ENCODE measurements around the gene SORT1. TPM values are rescaled to one million over a fixed set of nuclear protein-coding genes. Genes with fewer than 3 reads are reported as not detected.
"Not testable (repeated sequence)": the region's sequence is repeated elsewhere in the genome, so short reads cannot be mapped to it uniquely, and the experiment has no call there.

SORT1 gene
- total RNA-seq, 1 experiment from 2014 or later: 9.2 TPM

GRCh38 chr1:109396513-109396839, 1.2 kb downstream of the SORT1 start:
- no peaks in the 10 kb centered on the region for H3K27me3 ChIP-seq (ENCODE audit: low read length)
- no peaks in the 10 kb centered on the region for H3K9me2 ChIP-seq (replicated peaks; ENCODE audit: low read length)
- no TSS peak for BruUV-seq (replicated peaks)
- H3K9ac ChIP-seq (ENCODE audit: low read length): peak overlapping the region; percentile 1; the same call in 1 of the 2 replicates
- peaks cover 5% of the 10 kb centered on the region; the same call in 1 of the 2 replicates for H3K36me3 ChIP-seq (ENCODE audit: low read depth, low read length)
- POLR2A ChIA-PET (ENCODE audit: unreplicated experiment): interaction anchor here (0.6 kb wide), 1 partner anchor 63 kb away, joined by 6 read pairs; no protein-coding TSS in a partner anchor
- no peaks in the 10 kb centered on the region for H3K9me3 ChIP-seq (ENCODE audit: low read length)
- H3K79me2 ChIP-seq (ENCODE audit: low read length): peaks cover 37% of the 10 kb centered on the region
- no peak overlapping the region for H3K27ac ChIP-seq (ENCODE audit: low read length)
- DNase-seq (no peak), ATAC-seq (no peak)
- no peak for TF ChIP-seq EZH2phosphoT487 (IDR thresholded peaks at IDR 0.05; ENCODE audit: borderline replicate concordance, low read length)
- no peak for TF ChIP-seq EZH2 (IDR thresholded peaks at IDR 0.05; ENCODE audit: low read length, unreplicated experiment)
- TF ChIP-seq CTCF (conservative IDR thresholded peaks at IDR 0.05; ENCODE audit: low read depth, low read length): no peak
- CTCF ChIA-PET: interaction anchor here (0.8 kb wide), 1 partner anchor 46 kb away, joined by 9 read pairs; no protein-coding TSS in a partner anchor
- peaks cover 43% of the 10 kb centered on the region for H3K4me1 ChIP-seq (ENCODE audit: insufficient read depth, low read length)
- H4K20me1 ChIP-seq (ENCODE audit: low read length): no peaks in the 10 kb centered on the region
- H3K4me3 ChIP-seq (ENCODE audit: low read length): peak overlapping the region; percentile 74
- intact Hi-C loops (cut with micrococcal nuclease): loop anchor here (5.0 kb wide), 2 partner anchors 34 to 299 kb away; no protein-coding TSS in a partner anchor
- H3K4me2 ChIP-seq (ENCODE audit: low read length): peak overlapping the region; percentile 86
- H3F3A ChIP-seq (ENCODE audit: low read length, unreplicated experiment): peaks cover 12% of the 10 kb centered on the region
- peak overlapping the region; percentile 65; the same call in 1 of the 2 replicates for H2AFZ ChIP-seq (ENCODE audit: low read length)

- peak; percentile 8 for DNase-seq
- ChIA-PET POLR2A (ENCODE audit: unreplicated experiment) (interaction anchor here (0.6 kb wide), 1 partner anchor 63 kb away, joined by 6 read pairs; no protein-coding TSS in a partner anchor), CTCF (no interaction called here)
- no peaks in the 10 kb centered on the region for H3K9me3 ChIP-seq (ENCODE audit: low read length)
- H3K4me2 ChIP-seq (ENCODE audit: low read length): peak overlapping the region; percentile 86
- no peaks in the 10 kb centered on the region for H4K20me1 ChIP-seq (ENCODE audit: low read length)
- no peak for ATAC-seq
- H3K4me3 ChIP-seq (ENCODE audit: low read length): peak overlapping the region; percentile 74; the same call in 1 of the 2 replicates
- no peak overlapping the region for H3K9ac ChIP-seq (ENCODE audit: low read length)
- no peak for TF ChIP-seq EZH2 (IDR thresholded peaks at IDR 0.05; ENCODE audit: low read length, unreplicated experiment)
- no peak for TF ChIP-seq CTCF (conservative IDR thresholded peaks at IDR 0.05; ENCODE audit: low read depth, low read length)
- TF ChIP-seq EZH2phosphoT487 (IDR thresholded peaks at IDR 0.05; ENCODE audit: borderline replicate concordance, low read length): no peak
- H2AFZ ChIP-seq (ENCODE audit: low read length): no peak overlapping the region
- H3K27ac ChIP-seq (ENCODE audit: low read length): no peak overlapping the region
- intact Hi-C loops (cut with micrococcal nuclease): loop anchor here (5.0 kb wide), 2 partner anchors 34 to 299 kb away; no protein-coding TSS in a partner anchor
- no peaks in the 10 kb centered on the region for H3K27me3 ChIP-seq (ENCODE audit: low read length)
- no TSS peak for BruUV-seq (replicated peaks)
- H3K4me1 ChIP-seq (ENCODE audit: insufficient read depth, low read length): peaks cover 50% of the 10 kb centered on the region
- no peaks in the 10 kb centered on the region for H3K9me2 ChIP-seq (replicated peaks; ENCODE audit: low read length)
- no peaks in the 10 kb centered on the region; the same call in 1 of the 2 replicates for H3K36me3 ChIP-seq (ENCODE audit: low read depth, low read length)
- H3K79me2 ChIP-seq (ENCODE audit: low read length): peaks cover 40% of the 10 kb centered on the region
- H3F3A ChIP-seq (ENCODE audit: low read length, unreplicated experiment): peaks cover 6% of the 10 kb centered on the region
Observed at GRCh38 chr1:109395602-109396512, 1.9 kb downstream of the SORT1 start.

DNA sequence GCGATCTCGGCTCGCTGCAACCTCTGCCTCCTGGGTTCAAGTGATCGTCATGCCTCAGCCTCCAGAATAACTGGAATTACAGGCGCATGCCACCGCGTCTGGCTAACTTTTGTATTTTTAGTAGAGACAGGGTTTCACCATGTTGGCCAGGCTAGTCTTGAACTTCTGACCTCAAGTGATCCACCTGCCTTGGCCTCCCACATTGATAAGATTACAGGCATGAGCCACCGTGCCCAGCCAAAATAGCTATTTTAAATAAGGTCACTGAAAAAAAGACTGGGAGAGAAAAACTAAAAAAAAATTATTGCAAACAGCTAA, 2.5 kb downstream of the SORT1 start:
- ATAC-seq; H2AFZ ChIP-seq (ENCODE audit: low read length); H3K4me2 ChIP-seq (ENCODE audit: low read length); POLR2A ChIA-PET (ENCODE audit: unreplicated experiment); H3K4me3 ChIP-seq (ENCODE audit: low read length); H3K9ac ChIP-seq (ENCODE audit: low read length); H3K27ac ChIP-seq (ENCODE audit: low read length); H3F3A ChIP-seq (ENCODE audit: low read length, unreplicated experiment); H3K36me3 ChIP-seq (ENCODE audit: low read depth, low read length); H4K20me1 ChIP-seq (ENCODE audit: low read length); H3K27me3 ChIP-seq (ENCODE audit: low read length); DNase-seq; CTCF ChIA-PET; H3K9me3 ChIP-seq (ENCODE audit: low read length); BruUV-seq (replicated peaks); H3K9me2 ChIP-seq (replicated peaks; ENCODE audit: low read length): not testable (repeated sequence)
- intact Hi-C loops (cut with micrococcal nuclease): loop anchor here (5.0 kb wide), 2 partner anchors 33 to 298 kb away; no protein-coding TSS in a partner anchor
- H3K79me2 ChIP-seq (ENCODE audit: low read length): peaks cover 45% of the 10 kb centered on the region
- peaks cover 50% of the 10 kb centered on the region for H3K4me1 ChIP-seq (ENCODE audit: insufficient read depth, low read length)
